A673 (cell line): ENCODE measurements around the gene PTPN22. TPM values are rescaled to one million over a fixed set of nuclear protein-coding genes. Genes with fewer than 3 reads are reported as not detected.

ENCODE experiments used
- BruUV-seq: library from RNA; stranded (reverse); fragments of 400-500 nt; replicated peaks from 2 replicates; lab custom pipeline; 2021; lab: Mats Ljungman, UMichigan
- CTCF ChIA-PET: fragments of 300-600 bp; sonication (Branson Sonifier 250); formaldehyde crosslinking; loops from one replicate; lab custom pipeline; 2022; ENCODE audit warnings: antibody characterized with exemption; lab: Charles Lee
- POLR2A ChIA-PET: fragments of 300-600 bp; sonication (Branson Sonifier 250); formaldehyde crosslinking; loops from one replicate; lab custom pipeline; 2022; ENCODE audit warnings: antibody characterized with exemption; ENCODE audit not compliant: low non-redundant PET; lab: Charles Lee
- DNase-seq: peaks from one replicate; pipeline ENCODE4 v3.0.0-alpha.2; 2015; ENCODE audit warnings: low spot score
- H3K27ac ChIP-seq: fragments of 200-600 bp; sonication (generic); 2 replicates; pipeline ENCODE4 v1.5.1; 2016; ENCODE audit warnings: mixed run types, low read depth, mild to moderate bottlenecking, mixed read lengths, antibody characterized with exemption, low read length; ENCODE audit not compliant: poor library complexity, severe bottlenecking
- H3K27me3 ChIP-seq: fragments of 200-600 bp; sonication (generic); replicated peaks from 2 replicates; pipeline ENCODE4 v1.6.1; 2017; ENCODE audit warnings: mixed run types, low read depth, mild to moderate bottlenecking, mixed read lengths, antibody characterized with exemption, low read length; ENCODE audit not compliant: insufficient read depth, poor library complexity
- H3K36me3 ChIP-seq: fragments of 200-600 bp; sonication (generic); 2 replicates; pipeline ENCODE4 v1.6.1; 2016; ENCODE audit warnings: mixed run types, mild to moderate bottlenecking, mixed read lengths, antibody characterized with exemption, low read length; ENCODE audit not compliant: insufficient read depth, poor library complexity, severe bottlenecking
- H3K4me1 ChIP-seq: fragments of 200-600 bp; sonication (generic); 2 replicates; pipeline ENCODE4 v1.6.1; 2017; ENCODE audit warnings: mixed run types, mild to moderate bottlenecking, mixed read lengths, antibody characterized with exemption, low read length; ENCODE audit not compliant: insufficient read depth, poor library complexity, severe bottlenecking
- H3K4me3 ChIP-seq: fragments of 200-600 bp; sonication (generic); 2 replicates; pipeline ENCODE4 v1.5.1; 2016; ENCODE audit warnings: low read depth, mixed run types, mild to moderate bottlenecking, mixed read lengths, low read length; ENCODE audit not compliant: poor library complexity, severe bottlenecking
- H3K9me3 ChIP-seq: fragments of 200-600 bp; sonication (generic); 2 replicates; pipeline ENCODE4 v1.6.1; 2016; ENCODE audit warnings: mixed run types, low read depth, mild to moderate bottlenecking, mixed read lengths, antibody characterized with exemption, low read length; ENCODE audit not compliant: poor library complexity, severe bottlenecking
- EZH2 ChIP-seq: fragments of 200-600 bp; sonication (generic); IDR thresholded peaks from 2 replicates; pipeline ENCODE4 v1.6.1; 2017; ENCODE audit warnings: borderline replicate concordance, low read depth, mild to moderate bottlenecking, mixed read lengths, antibody characterized with exemption, low read length; ENCODE audit not compliant: poor library complexity, severe bottlenecking
- intact Hi-C: fragments of 100-400 bp; cut with micrococcal nuclease; formaldehyde crosslinking; loops from one replicate; pipeline ENCODE4 v1.10.0; 2022; ENCODE audit not compliant: unreplicated experiment
- total RNA-seq: library from RNA; stranded (reverse); gene quantifications from 2 replicates; pipeline ENCODE4 v1.2.3, GENCODE V29; 2021
- TF ChIP-seq, protein P1 (sequence below): fragments of 300-800, 200-600 bp; sonication (generic); conservative IDR thresholded peaks from 2 replicates; pipeline ENCODE4 v1.5.1; 2017; ENCODE audit warnings: low read depth, mild to moderate bottlenecking, antibody characterized with exemption, low read length, moderate library complexity, mixed read lengths

PTPN22 gene
- total RNA-seq, 1 experiment from 2014 or later, result 0.26 TPM

- intact Hi-C loops, result no loop called here
- Histone ChIP-seq H3K4me3 (no peak overlapping the region), H3K27me3 (no peaks in the 10 kb centered on the region), H3K27ac (no peak overlapping the region), H3K4me1 (peaks cover 6% of the 10 kb centered on the region), H3K9me3 (no peaks in the 10 kb centered on the region), H3K36me3 (no peaks in the 10 kb centered on the region)
- no peak for DNase-seq
- BruUV-seq, result no TSS peak
- ChIA-PET POLR2A (no interaction called here), CTCF (no interaction called here)
- TF ChIP-seq EZH2, result no peak
- TF ChIP-seq, protein P1, sequence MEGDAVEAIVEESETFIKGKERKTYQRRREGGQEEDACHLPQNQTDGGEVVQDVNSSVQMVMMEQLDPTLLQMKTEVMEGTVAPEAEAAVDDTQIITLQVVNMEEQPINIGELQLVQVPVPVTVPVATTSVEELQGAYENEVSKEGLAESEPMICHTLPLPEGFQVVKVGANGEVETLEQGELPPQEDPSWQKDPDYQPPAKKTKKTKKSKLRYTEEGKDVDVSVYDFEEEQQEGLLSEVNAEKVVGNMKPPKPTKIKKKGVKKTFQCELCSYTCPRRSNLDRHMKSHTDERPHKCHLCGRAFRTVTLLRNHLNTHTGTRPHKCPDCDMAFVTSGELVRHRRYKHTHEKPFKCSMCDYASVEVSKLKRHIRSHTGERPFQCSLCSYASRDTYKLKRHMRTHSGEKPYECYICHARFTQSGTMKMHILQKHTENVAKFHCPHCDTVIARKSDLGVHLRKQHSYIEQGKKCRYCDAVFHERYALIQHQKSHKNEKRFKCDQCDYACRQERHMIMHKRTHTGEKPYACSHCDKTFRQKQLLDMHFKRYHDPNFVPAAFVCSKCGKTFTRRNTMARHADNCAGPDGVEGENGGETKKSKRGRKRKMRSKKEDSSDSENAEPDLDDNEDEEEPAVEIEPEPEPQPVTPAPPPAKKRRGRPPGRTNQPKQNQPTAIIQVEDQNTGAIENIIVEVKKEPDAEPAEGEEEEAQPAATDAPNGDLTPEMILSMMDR, result no peak
Measured at GRCh38 chr1:113788802-113789201, 82.7 kb downstream of the PTPN22 start.

DNA sequence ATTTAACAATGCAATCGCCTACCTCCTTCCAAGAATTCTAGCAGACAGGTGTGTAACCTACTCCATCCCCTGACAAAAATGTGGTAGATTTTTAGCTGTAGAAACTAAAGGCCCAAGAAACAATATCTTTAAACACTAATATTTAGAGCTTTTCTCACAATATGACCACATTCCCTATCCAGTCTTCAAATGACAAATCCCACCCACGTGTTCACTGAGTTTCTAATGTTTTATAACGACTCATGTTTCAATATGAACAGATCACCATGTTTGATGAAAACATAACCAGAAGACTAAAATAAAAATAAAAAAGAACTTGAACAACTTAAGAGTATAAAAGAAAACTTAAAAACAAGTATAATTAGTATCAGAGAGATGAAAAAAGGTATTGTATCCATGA is 83.8 kb downstream of the PTPN22 start:
- no peak overlapping the region for H3K27ac ChIP-seq
- no peak for DNase-seq
- H3K27me3 ChIP-seq, result no peaks in the 10 kb centered on the region
- H3K36me3 ChIP-seq, result no peaks in the 10 kb centered on the region
- ChIA-PET CTCF (no interaction called here), POLR2A (no interaction called here)
- no TSS peak for BruUV-seq
- H3K9me3 ChIP-seq, result no peaks in the 10 kb centered on the region
- H3K4me3 ChIP-seq, result no peak overlapping the region
- no peak for TF ChIP-seq EZH2
- TF ChIP-seq, protein P1, result no peak
- H3K4me1 ChIP-seq, result peaks cover 18% of the 10 kb centered on the region
- intact Hi-C loops, result no loop called here

DNA sequence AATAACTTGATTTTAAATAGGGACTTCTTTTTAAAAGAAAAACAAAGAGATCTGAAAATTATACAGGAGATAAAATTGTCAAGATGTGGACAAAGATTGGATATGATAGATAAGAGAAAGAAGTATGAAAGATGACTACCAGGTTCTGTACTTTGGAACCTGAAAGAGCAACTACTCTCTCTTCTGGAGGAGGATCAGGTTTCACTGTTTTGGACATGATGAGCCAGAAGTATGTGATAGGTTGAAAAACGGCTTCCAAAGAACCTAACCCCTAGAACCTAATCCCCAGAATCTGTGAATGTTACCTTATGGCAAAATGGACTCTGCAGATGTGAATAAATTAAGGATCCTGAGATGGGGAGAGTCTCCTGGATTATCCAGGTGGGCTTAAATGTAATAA is 85.4 kb downstream of the PTPN22 start:
- CTCF ChIA-PET, result no interaction called here

More for the DNA sequence above, 85.4 kb downstream of the PTPN22 start:
- H3K27me3 ChIP-seq, result no peaks in the 10 kb centered on the region
- DNase-seq, result no peak
- TF ChIP-seq EZH2, result no peak
- TF ChIP-seq, protein P1, result no peak
- peaks cover 20% of the 10 kb centered on the region for H3K4me1 ChIP-seq
- intact Hi-C loops, result no loop called here
- no peak overlapping the region for H3K4me3 ChIP-seq
- H3K27ac ChIP-seq, result no peak overlapping the region
- no TSS peak for BruUV-seq
- no peaks in the 10 kb centered on the region for H3K36me3 ChIP-seq
- no peaks in the 10 kb centered on the region for H3K9me3 ChIP-seq
- POLR2A ChIA-PET, result no interaction called here
